Esophagus muscularis mucosa (tissue), 4 donors: Measurements from ENCODE around the gene IL11. TPM values are rescaled to one million over a fixed set of nuclear protein-coding genes. Genes with fewer than 3 reads are reported as not detected.

Experiments
- DNase-seq: peaks from one replicate; pipeline ENCODE4 v3.0.0-alpha.2; 2017; ENCODE audit errors: extremely low spot score
- H3K27ac ChIP-seq, 4 donors: fragments of 200-600 bp; sonication (generic); replicated peaks in 1 of 4; 1 replicate in 3 of 4; 2 replicates in 1 of 4; pipeline ENCODE4 v1.5.1; 2016 to 2019; ENCODE audit warnings: mild to moderate bottlenecking in 1 of 4
- H3K27me3 ChIP-seq, 4 donors: fragments of 200-600 bp; sonication (generic); one replicate each; pipeline versions ENCODE4 v1.5.1 to v1.6.0; 2016 to 2019
- H3K36me3 ChIP-seq, 4 donors: fragments of 200-600 bp; sonication (generic); one replicate each; pipeline ENCODE4 v1.5.1; 2016 to 2019
- H3K4me1 ChIP-seq, 4 donors: fragments of 200-600 bp; sonication (generic); one replicate each; pipeline ENCODE4 v1.5.1; 2016 to 2019
- H3K4me3 ChIP-seq, 4 donors: fragments of 200-600 bp; sonication (generic); 1 replicate in 2 of 4; 2 replicates in 2 of 4; pipeline ENCODE4 v1.5.1; 2016 to 2019; ENCODE audit warnings: mild to moderate bottlenecking in 4 of 4, moderate library complexity in 1 of 4
- H3K9me3 ChIP-seq, 4 donors: fragments of 200-600 bp; sonication (generic); 1 replicate in 3 of 4; 2 replicates in 1 of 4; pipeline ENCODE4 v1.5.1; 2016 to 2019
- CTCF ChIP-seq, 3 experiments: fragments of 200-600 bp in 2 of 3; fragments of 450-650 bp in 1 of 3; sonication (generic) in 2 of 3; IDR thresholded peaks; one replicate each; pipeline ENCODE4 v1.5.1; 2017 to 2019; ENCODE audit warnings: antibody characterized with exemption in 3 of 3, mild to moderate bottlenecking in 2 of 3, moderate library complexity in 1 of 3
- EP300 ChIP-seq: sonication (generic); formaldehyde crosslinking; IDR thresholded peaks from one replicate; pipeline ENCODE4 v1.6.1; 2017; ENCODE audit warnings: antibody characterized with exemption
- POLR2A ChIP-seq: fragments of 450-650 bp; IDR thresholded peaks from one replicate; pipeline ENCODE4 v1.6.1; 2017; ENCODE audit warnings: antibody characterized with exemption, moderate library complexity, mild to moderate bottlenecking, low read depth
- POLR2AphosphoS5 ChIP-seq, 2 donors: sonication (generic); formaldehyde crosslinking; IDR thresholded peaks; one replicate each; pipeline ENCODE4 v1.6.1; 2017; ENCODE audit warnings: antibody characterized with exemption in 2 of 2
- WGBS: methylation state at CpG from one replicate; pipeline ENCODE4 v1.1.5; 2018; 5-methylcytosine and 5-hydroxymethylcytosine counted together
- intact Hi-C: fragments of 100-400 bp; cut with DNase I; formaldehyde crosslinking; loops from one replicate; pipeline ENCODE4 v1.15.1; 2023
- total RNA-seq, 4 donors: library from RNA; depleted of rRNA; stranded (reverse); fragments of >200 nt; gene quantifications; one replicate each; pipeline versions ENCODE4 v1.1.0 to v1.2.1, GENCODE V29; 2016

IL11 gene
- total RNA-seq, 4 donors from 2014 or later: 0.33 to 0.34 TPM; not detected in 2

GRCh38 chr19:55322204-55322885 is 47.9 kb downstream of the IL11 start:
- 45% methylated on average over 9 of the region's 12 CpGs for WGBS
- Histone ChIP-seq H3K9me3 (no peaks in the 10 kb centered on the region), H3K36me3 (no peaks in the 10 kb centered on the region), H3K4me3 (no peak overlapping the region), H3K27ac (no peak overlapping the region), H3K27me3 (peaks cover 0 to 30% (median 2%) of the 10 kb centered on the region in 4 donors), H3K4me1 (peaks cover 0 to 5% (median 0%) of the 10 kb centered on the region in 4 donors)
- intact Hi-C loops: no loop called here
- TF ChIP-seq EP300: no peak
- TF ChIP-seq POLR2A: no peak
- TF ChIP-seq POLR2AphosphoS5 (IDR thresholded peaks at IDR 0.05): no peak
- TF ChIP-seq CTCF (IDR thresholded peaks at IDR 0.05): no peak
- no peak for DNase-seq

- TF ChIP-seq EP300: no peak
- TF ChIP-seq CTCF (IDR thresholded peaks at IDR 0.05): no peak
- TF ChIP-seq POLR2AphosphoS5 (IDR thresholded peaks at IDR 0.05): no peak
- no peak for TF ChIP-seq POLR2A
- intact Hi-C loops: no loop called here
- Histone ChIP-seq H3K9me3 (no peaks in the 10 kb centered on the region), H3K27ac (no peak overlapping the region), H3K4me1 (peaks cover 0 to 5% (median 0%) of the 10 kb centered on the region in 4 donors), H3K36me3 (no peaks in the 10 kb centered on the region), H3K27me3 (peaks cover 0 to 30% (median 2%) of the 10 kb centered on the region in 4 donors), H3K4me3 (no peak overlapping the region)
- 80% methylated on average over 7 of the region's 9 CpGs for WGBS
- no peak for DNase-seq
Measured at GRCh38 chr19:55321466-55322137, 48.7 kb downstream of the IL11 start.

GRCh38 chr19:55320844-55321419 is 49.3 kb downstream of the IL11 start:
- intact Hi-C loops: no loop called here
- Histone ChIP-seq H3K4me1 (peaks cover 0 to 5% (median 0%) of the 10 kb centered on the region in 4 donors), H3K27me3 (peaks cover 0 to 30% (median 2%) of the 10 kb centered on the region in 4 donors), H3K4me3 (no peak overlapping the region), H3K9me3 (no peaks in the 10 kb centered on the region), H3K36me3 (no peaks in the 10 kb centered on the region), H3K27ac (no peak overlapping the region)
- TF ChIP-seq POLR2A (no peak), CTCF (IDR thresholded peaks at IDR 0.05) (no peak), POLR2AphosphoS5 (IDR thresholded peaks at IDR 0.05) (no peak), EP300 (no peak)
- no peak for DNase-seq
- WGBS: 83% methylated on average over 5 of the region's 8 CpGs

- H3K4me1 ChIP-seq: peaks cover 0 to 5% (median 0%) of the 10 kb centered on the region in 4 donors
- no peak overlapping the region for H3K4me3 ChIP-seq
- peaks cover 0 to 37% (median 2%) of the 10 kb centered on the region in 4 donors for H3K27me3 ChIP-seq
- H3K27ac ChIP-seq: no peak overlapping the region
- H3K36me3 ChIP-seq: no peaks in the 10 kb centered on the region
- DNase-seq: no peak
- intact Hi-C loops: no loop called here
- no peaks in the 10 kb centered on the region for H3K9me3 ChIP-seq
- no peak for TF ChIP-seq EP300
- no peak for TF ChIP-seq CTCF (IDR thresholded peaks at IDR 0.05)
- no peak for TF ChIP-seq POLR2AphosphoS5 (IDR thresholded peaks at IDR 0.05)
- no peak for TF ChIP-seq POLR2A
- 23% methylated on average over 20 of the region's 21 CpGs for WGBS
Measured at GRCh38 chr19:55319785-55320184, 50.5 kb downstream of the IL11 start.
